Gastroesophageal sphincter (tissue), 4 donors: ENCODE measurements around the gene DTL. TPM values are rescaled to one million over a fixed set of nuclear protein-coding genes. Genes with fewer than 3 reads are reported as not detected.

Source experiments
- ATAC-seq: fragments of 150-250 bp; one replicate; pipeline ENCODE4 v1.9.1; 2016; ENCODE audit warnings: mild to moderate bottlenecking, moderate library complexity
- H3K27ac ChIP-seq, 4 donors: fragments of 200-600 bp; sonication (generic) in 3 of 4; 1 replicate in 3 of 4; 2 replicates in 1 of 4; pipeline ENCODE4 v1.5.1; 2016 to 2019
- H3K27me3 ChIP-seq: fragments of 200-600 bp; sonication (generic); one replicate; pipeline ENCODE4 v1.5.1; 2019
- H3K36me3 ChIP-seq, 2 donors: fragments of 200-600 bp; sonication (generic); one replicate each; pipeline ENCODE4 v1.5.1; 2019; ENCODE audit warnings: control low read depth in 1 of 2
- H3K4me1 ChIP-seq, 3 donors: fragments of 200-600 bp; sonication (generic); 1 replicate in 2 of 3; 2 replicates in 1 of 3; pipeline ENCODE4 v1.5.1; 2016 to 2019; ENCODE audit warnings: control low read depth in 2 of 3
- H3K4me3 ChIP-seq, 2 donors: fragments of 200-600 bp; sonication (generic); one replicate each; pipeline ENCODE4 v1.5.1; 2019; ENCODE audit warnings: mild to moderate bottlenecking in 1 of 2, moderate library complexity in 1 of 2
- H3K9me3 ChIP-seq, 3 donors: fragments of 200-600 bp; sonication (generic); one replicate each; pipeline ENCODE4 v1.5.1; 2017 to 2019; ENCODE audit warnings: control low read depth in 2 of 3
- CTCF ChIP-seq, 4 experiments: fragments of 200-600 bp in 2 of 4; fragments of 450-650 bp in 2 of 4; sonication (generic) in 1 of 4; IDR thresholded peaks; one replicate each; pipeline ENCODE4 v1.5.1; 2017 to 2019; ENCODE audit warnings: antibody characterized with exemption in 4 of 4, mild to moderate bottlenecking in 2 of 4, moderate library complexity in 2 of 4
- EP300 ChIP-seq: sonication (generic); formaldehyde crosslinking; IDR thresholded peaks from one replicate; pipeline ENCODE4 v1.6.1; 2017; ENCODE audit warnings: antibody characterized with exemption, mild to moderate bottlenecking
- POLR2A ChIP-seq, 2 donors: fragments of 450-650 bp; IDR thresholded peaks; one replicate each; pipeline ENCODE4 v1.6.1; 2017; ENCODE audit warnings: antibody characterized with exemption in 2 of 2, mild to moderate bottlenecking in 2 of 2, moderate library complexity in 1 of 2
- POLR2AphosphoS5 ChIP-seq: sonication (generic); formaldehyde crosslinking; IDR thresholded peaks from one replicate; pipeline ENCODE4 v1.6.1; 2017; ENCODE audit warnings: antibody characterized with exemption
- WGBS, 2 donors: methylation state at CpG; one replicate each; pipeline ENCODE4 v1.1.5; 2018; ENCODE audit warnings: low coverage in 1 of 2; 5-methylcytosine and 5-hydroxymethylcytosine counted together
- total RNA-seq, 4 donors: library from RNA; depleted of rRNA; stranded (reverse); fragments of >200 nt; gene quantifications; one replicate each; pipeline ENCODE4 v1.1.0, GENCODE V29; 2016

The DTL gene
- total RNA-seq, 4 donors from 2014 or later: 0.08 to 1.6 (median 0.54) TPM; not detected in 1

GRCh38 chr1:212067787-212068186 lies 32.2 kb downstream of the DTL start:
- Histone ChIP-seq H3K27ac (no peak overlapping the region), H3K27me3 (no peaks in the 10 kb centered on the region), H3K36me3 (no peaks in the 10 kb centered on the region), H3K4me3 (no peak overlapping the region), H3K9me3 (no peaks in the 10 kb centered on the region), H3K4me1 (peaks cover 0 to 5% (median 0%) of the 10 kb centered on the region in 3 donors)
- WGBS, 2 donors: 73 to 82% methylated on average over 3 of the region's 3 CpGs
- TF ChIP-seq EP300: no peak
- no peak for TF ChIP-seq POLR2AphosphoS5
- no peak for TF ChIP-seq POLR2A (IDR thresholded peaks at IDR 0.05)
- TF ChIP-seq CTCF (IDR thresholded peaks at IDR 0.05): no peak
- no peak for ATAC-seq

- H3K4me1 ChIP-seq: peaks cover 0 to 5% (median 0%) of the 10 kb centered on the region in 3 donors
- no peak overlapping the region for H3K4me3 ChIP-seq
- H3K36me3 ChIP-seq: no peaks in the 10 kb centered on the region
- TF ChIP-seq POLR2AphosphoS5: no peak
- peak; percentile 70 to 90 (median 78) for TF ChIP-seq CTCF (IDR thresholded peaks at IDR 0.05)
- TF ChIP-seq EP300: no peak
- ATAC-seq: peak; percentile 55
- no peaks in the 10 kb centered on the region for H3K27me3 ChIP-seq
- H3K27ac ChIP-seq: no peak overlapping the region
- no peaks in the 10 kb centered on the region for H3K9me3 ChIP-seq
These were observed 35.3 kb downstream of the DTL start for GRCh38 chr1:212070720-212071302.

GRCh38 chr1:212072047-212072446 lies 36.5 kb downstream of the DTL start:
- Histone ChIP-seq H3K4me1 (peaks cover 0 to 5% (median 0%) of the 10 kb centered on the region in 3 donors), H3K27ac (no peak overlapping the region), H3K36me3 (no peaks in the 10 kb centered on the region), H3K27me3 (no peaks in the 10 kb centered on the region), H3K9me3 (no peaks in the 10 kb centered on the region), H3K4me3 (no peak overlapping the region)
- TF ChIP-seq POLR2AphosphoS5 (no peak), EP300 (no peak), POLR2A (IDR thresholded peaks at IDR 0.05) (no peak), CTCF (IDR thresholded peaks at IDR 0.05) (no peak)
- WGBS, 2 donors: 88 to 100% methylated on average over 1 of the region's 1 CpG
- ATAC-seq: no peak

- ATAC-seq: no peak
- no peak overlapping the region for H3K4me3 ChIP-seq
- no peaks in the 10 kb centered on the region for H3K27me3 ChIP-seq
- TF ChIP-seq POLR2AphosphoS5 (no peak), EP300 (no peak), CTCF (IDR thresholded peaks at IDR 0.05) (no peak), POLR2A (IDR thresholded peaks at IDR 0.05) (no peak)
- H3K36me3 ChIP-seq: no peaks in the 10 kb centered on the region
- no peaks in the 10 kb centered on the region for H3K9me3 ChIP-seq
- no peak overlapping the region for H3K27ac ChIP-seq
- H3K4me1 ChIP-seq: peaks cover 0 to 5% (median 0%) of the 10 kb centered on the region in 3 donors
- WGBS, 2 donors: 100% methylated on average over 1 of the region's 1 CpG
These were observed 37.9 kb downstream of the DTL start for GRCh38 chr1:212073490-212073889.

- Histone ChIP-seq H3K27ac (no peak overlapping the region), H3K27me3 (no peaks in the 10 kb centered on the region), H3K4me3 (no peak overlapping the region), H3K36me3 (no peaks in the 10 kb centered on the region), H3K9me3 (no peaks in the 10 kb centered on the region), H3K4me1 (peaks cover 0 to 11% (median 0%) of the 10 kb centered on the region in 3 donors)
- TF ChIP-seq CTCF (IDR thresholded peaks at IDR 0.05): no peak
- no peak for TF ChIP-seq POLR2A (IDR thresholded peaks at IDR 0.05)
- TF ChIP-seq POLR2AphosphoS5: no peak
- no peak for TF ChIP-seq EP300
- no peak for ATAC-seq
- 75 to 92% methylated on average over 2 to 3 of the region's 3 CpGs for WGBS, 2 donors
These were observed 38.8 kb downstream of the DTL start for GRCh38 chr1:212074313-212074712.
